ENCODE results near the gene GPR137.

DNA sequence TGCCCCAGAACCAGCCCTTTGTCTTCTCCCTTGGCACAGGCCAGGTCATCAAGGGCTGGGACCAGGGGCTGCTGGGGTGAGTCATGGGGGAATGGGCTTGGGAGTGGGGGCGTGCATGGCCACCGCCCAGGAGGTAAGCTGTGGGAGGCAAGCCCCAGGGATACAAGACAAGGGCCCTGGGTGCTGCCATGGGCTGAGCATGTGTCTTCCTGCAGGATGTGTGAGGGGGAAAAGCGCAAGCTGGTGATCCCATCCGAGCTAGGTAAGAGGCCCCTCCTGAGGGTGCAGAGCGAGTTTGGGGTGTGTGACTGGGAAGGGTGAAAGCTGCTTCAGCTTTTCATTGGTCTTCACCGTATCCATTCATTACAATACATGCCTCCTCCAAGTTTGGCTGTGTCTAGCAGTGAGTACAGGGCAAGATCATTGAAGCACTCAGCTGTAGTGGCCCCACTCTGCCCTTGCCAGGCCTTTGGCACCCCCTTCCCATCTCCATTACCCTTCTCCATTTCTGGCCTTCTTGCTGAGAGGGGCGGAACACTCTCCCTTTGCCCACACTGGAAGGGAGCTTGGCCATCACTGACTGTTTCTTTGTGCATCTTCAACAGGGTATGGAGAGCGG, 42.3 kb upstream of the GPR137 start:
- TF ChIP-seq POLR2A (IDR thresholded peaks at IDR 0.05), result no peak
- TF ChIP-seq, protein P1, sequence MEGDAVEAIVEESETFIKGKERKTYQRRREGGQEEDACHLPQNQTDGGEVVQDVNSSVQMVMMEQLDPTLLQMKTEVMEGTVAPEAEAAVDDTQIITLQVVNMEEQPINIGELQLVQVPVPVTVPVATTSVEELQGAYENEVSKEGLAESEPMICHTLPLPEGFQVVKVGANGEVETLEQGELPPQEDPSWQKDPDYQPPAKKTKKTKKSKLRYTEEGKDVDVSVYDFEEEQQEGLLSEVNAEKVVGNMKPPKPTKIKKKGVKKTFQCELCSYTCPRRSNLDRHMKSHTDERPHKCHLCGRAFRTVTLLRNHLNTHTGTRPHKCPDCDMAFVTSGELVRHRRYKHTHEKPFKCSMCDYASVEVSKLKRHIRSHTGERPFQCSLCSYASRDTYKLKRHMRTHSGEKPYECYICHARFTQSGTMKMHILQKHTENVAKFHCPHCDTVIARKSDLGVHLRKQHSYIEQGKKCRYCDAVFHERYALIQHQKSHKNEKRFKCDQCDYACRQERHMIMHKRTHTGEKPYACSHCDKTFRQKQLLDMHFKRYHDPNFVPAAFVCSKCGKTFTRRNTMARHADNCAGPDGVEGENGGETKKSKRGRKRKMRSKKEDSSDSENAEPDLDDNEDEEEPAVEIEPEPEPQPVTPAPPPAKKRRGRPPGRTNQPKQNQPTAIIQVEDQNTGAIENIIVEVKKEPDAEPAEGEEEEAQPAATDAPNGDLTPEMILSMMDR (IDR thresholded peaks at IDR 0.05), result no peak

Data from right lobe of liver (tissue), 4 donors.